DOHH2 (cell line): ENCODE results near the gene ZNF883.

Source experiments
- H3F3A ChIP-seq: fragments of 200-600 bp; sonication (generic), shearing (Covaris generic); 2 replicates; pipeline ENCODE4 v1.6.0; 2016; ENCODE audit warnings: antibody characterized with exemption, mild to moderate bottlenecking; ENCODE audit not compliant: control insufficient read depth, insufficient read depth
- H3K27ac ChIP-seq: fragments of 200-600 bp; sonication (generic); 2 replicates; pipeline ENCODE4 v1.5.1; 2014; ENCODE audit warnings: low read depth, mild to moderate bottlenecking, low read length, moderate library complexity
- H3K27me3 ChIP-seq: fragments of 200-600 bp; sonication (generic); 2 replicates; pipeline ENCODE4 v1.6.1; 2014; ENCODE audit warnings: mild to moderate bottlenecking, low read length, mixed read lengths; ENCODE audit not compliant: control insufficient read depth
- H3K36me3 ChIP-seq: fragments of 200-600 bp; sonication (generic); 2 replicates; pipeline ENCODE4 v1.6.1; 2014; ENCODE audit warnings: mild to moderate bottlenecking, low read length, moderate library complexity, mixed read lengths; ENCODE audit not compliant: control insufficient read depth
- H3K4me1 ChIP-seq: fragments of 200-600 bp; sonication (generic); 2 replicates; pipeline ENCODE4 v1.6.1; 2014; ENCODE audit warnings: mild to moderate bottlenecking, low read length, mixed read lengths; ENCODE audit not compliant: control insufficient read depth
- H3K4me2 ChIP-seq: fragments of 200-600 bp; sonication (generic); 2 replicates; pipeline ENCODE4 v1.6.0; 2014; ENCODE audit warnings: mild to moderate bottlenecking, low read length, moderate library complexity
- H3K4me3 ChIP-seq: fragments of 200-600 bp; sonication (generic); 2 replicates; pipeline ENCODE4 v1.5.1; 2014; ENCODE audit warnings: mild to moderate bottlenecking, low read length, mixed read lengths
- H3K79me2 ChIP-seq: fragments of 200-600 bp; sonication (generic); 2 replicates; pipeline ENCODE4 v1.6.1; 2014; ENCODE audit warnings: mild to moderate bottlenecking, low read length, mixed read lengths; ENCODE audit not compliant: control insufficient read depth
- H3K9me2 ChIP-seq: fragments of 200-600 bp; sonication (generic); replicated peaks from 2 replicates; pipeline ENCODE4 v1.6.1; 2014; ENCODE audit warnings: mild to moderate bottlenecking, low read length, mixed read lengths; ENCODE audit not compliant: control insufficient read depth
- H3K9me3 ChIP-seq: fragments of 200-600 bp; sonication (generic); 2 replicates; pipeline ENCODE4 v1.6.1; 2014; ENCODE audit warnings: antibody characterized with exemption, low read length, mixed read lengths; ENCODE audit not compliant: control insufficient read depth, insufficient read depth
- H4K20me1 ChIP-seq: fragments of 200-600 bp; sonication (generic); 2 replicates; pipeline ENCODE4 v1.6.0; 2014; ENCODE audit warnings: low read depth, mild to moderate bottlenecking, antibody characterized with exemption, low read length, moderate library complexity; ENCODE audit not compliant: control insufficient read depth, insufficient read depth
- CTCF ChIP-seq: fragments of 200-600 bp; sonication (generic); IDR thresholded peaks from one replicate; pipeline ENCODE4 v1.5.1; 2014; ENCODE audit warnings: antibody characterized with exemption, mild to moderate bottlenecking, low read depth, low read length; ENCODE audit not compliant: poor library complexity, severe bottlenecking
- EZH2phosphoT487 ChIP-seq: fragments of 200-600 bp; sonication (generic); IDR thresholded peaks from 2 replicates; pipeline ENCODE4 v1.6.1; 2017; ENCODE audit warnings: borderline replicate concordance, mild to moderate bottlenecking, antibody characterized with exemption, low read length, moderate library complexity, mixed read lengths

ZNF883 gene

DNA sequence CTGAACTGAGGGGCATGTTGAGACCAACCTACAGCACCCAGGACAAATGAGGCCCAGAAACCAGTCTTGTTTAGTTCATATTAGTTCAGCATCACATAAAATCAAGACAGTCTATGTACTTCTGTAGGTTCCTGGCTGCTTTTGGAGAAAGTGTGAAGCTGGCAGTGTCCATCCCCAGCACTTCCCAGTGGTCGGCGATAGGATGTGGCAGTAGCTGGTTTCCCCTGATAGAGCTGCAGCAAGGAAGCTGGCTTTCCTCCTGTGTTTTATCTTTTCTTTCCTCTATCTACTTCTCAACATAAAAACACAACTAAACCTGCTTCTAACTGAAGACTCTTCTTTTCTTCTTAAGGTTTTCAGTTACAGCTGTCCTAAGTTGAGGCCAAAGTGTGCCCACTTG, 78.3 kb downstream of the ZNF883 start:
- TF ChIP-seq EZH2phosphoT487 (no peak), CTCF (no peak)
- Histone ChIP-seq H3K27me3 (peaks cover 2% of the 10 kb centered on the region; the same call in 1 of the 2 replicates), H3K4me1 (no peaks in the 10 kb centered on the region), H3K4me3 (no peak overlapping the region), H3K9me3 (no peaks in the 10 kb centered on the region), H3K9me2 (no peaks in the 10 kb centered on the region), H3F3A (no peaks in the 10 kb centered on the region), H3K36me3 (no peaks in the 10 kb centered on the region), H3K79me2 (no peaks in the 10 kb centered on the region), H3K4me2 (no peak overlapping the region), H3K27ac (no peak overlapping the region), H4K20me1 (no peaks in the 10 kb centered on the region)

GRCh38 chr9:112925058-112925641, 86.8 kb downstream of the ZNF883 start:
- Histone ChIP-seq H3K9me3 (no peaks in the 10 kb centered on the region), H3K36me3 (no peaks in the 10 kb centered on the region), H3K4me1 (no peaks in the 10 kb centered on the region), H3K4me3 (no peak overlapping the region), H3K79me2 (no peaks in the 10 kb centered on the region), H4K20me1 (no peaks in the 10 kb centered on the region), H3K27me3 (peaks cover 12% of the 10 kb centered on the region; the same call in 1 of the 2 replicates), H3F3A (no peaks in the 10 kb centered on the region), H3K4me2 (no peak overlapping the region), H3K9me2 (no peaks in the 10 kb centered on the region), H3K27ac (no peak overlapping the region)
- TF ChIP-seq EZH2phosphoT487 = no peak
- peak; percentile 46 for TF ChIP-seq CTCF

DNA sequence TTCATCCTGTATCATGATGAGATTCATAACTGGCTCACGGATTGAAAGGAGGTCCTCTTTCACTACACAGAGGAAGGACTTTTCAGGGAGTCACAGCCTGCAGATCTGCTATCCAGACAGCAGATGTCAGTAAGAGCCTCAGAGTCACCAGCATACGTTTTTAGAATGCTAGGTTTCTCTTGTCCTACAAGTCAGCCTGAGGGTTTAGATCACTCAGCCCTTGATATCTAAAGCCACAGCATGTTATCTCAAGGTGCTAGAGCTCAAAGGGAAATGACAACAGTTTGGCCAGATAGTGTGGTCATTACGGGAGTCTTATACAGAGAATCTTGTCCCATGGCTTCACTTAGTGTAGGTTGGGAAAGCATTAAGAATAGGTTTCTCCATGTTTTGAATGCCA, 90.4 kb downstream of the ZNF883 start:
- Histone ChIP-seq H3K79me2 (no peaks in the 10 kb centered on the region), H4K20me1 (no peaks in the 10 kb centered on the region), H3K9me3 (no peaks in the 10 kb centered on the region), H3K4me2 (no peak overlapping the region), H3K27me3 (peaks cover 15% of the 10 kb centered on the region; the same call in 1 of the 2 replicates), H3K4me3 (no peak overlapping the region), H3K4me1 (no peaks in the 10 kb centered on the region), H3K27ac (no peak overlapping the region), H3K36me3 (no peaks in the 10 kb centered on the region), H3K9me2 (no peaks in the 10 kb centered on the region), H3F3A (no peaks in the 10 kb centered on the region)
- TF ChIP-seq CTCF (peak; percentile 68), EZH2phosphoT487 (no peak)
